ENCODE data around the gene LDLRAD1. TPM values are rescaled to one million over a fixed set of nuclear protein-coding genes. Genes with fewer than 3 reads are reported as not detected.

The LDLRAD1 gene
- polyA plus RNA-seq, 1 donor from 2014 or later = not detected

- Histone ChIP-seq H3K36me3 (ENCODE audit: insufficient read depth, low read length) (no peaks in the 10 kb centered on the region), H3K27ac (ENCODE audit: low read length) (no peak overlapping the region), H3K79me2 (replicated peaks; ENCODE audit: insufficient read depth, low read length) (no peaks in the 10 kb centered on the region), H3K9ac (ENCODE audit: low read length) (no peak overlapping the region), H3K4me3 (ENCODE audit: low read length) (no peak overlapping the region), H3K9me2 (ENCODE audit: insufficient read depth, low read length) (no peaks in the 10 kb centered on the region), H3F3A (ENCODE audit: insufficient read depth, low read length, poor library complexity, severe bottlenecking) (no peaks in the 10 kb centered on the region), H3K9me3 (ENCODE audit: low read length) (no peaks in the 10 kb centered on the region), H2AFZ (ENCODE audit: low read depth, low read length) (no peak overlapping the region), H3K27me3 (ENCODE audit: insufficient read depth, low read depth, low read length) (no peaks in the 10 kb centered on the region), H3K4me2 (ENCODE audit: low read length) (no peak overlapping the region), H4K20me1 (ENCODE audit: insufficient read depth) (no peaks in the 10 kb centered on the region)
- TF ChIP-seq SMC3 (conservative IDR thresholded peaks at IDR 0.05; ENCODE audit: poor library complexity) = no peak
- TF ChIP-seq EP300 (conservative IDR thresholded peaks at IDR 0.05; ENCODE audit: poor library complexity, severe bottlenecking) = no peak
- TF ChIP-seq RAD21 (conservative IDR thresholded peaks at IDR 0.05) = no peak
- TF ChIP-seq POLR2AphosphoS5 (IDR thresholded peaks at IDR 0.05) = no peak
- TF ChIP-seq EZH2 (IDR thresholded peaks at IDR 0.05; ENCODE audit: borderline replicate concordance, insufficient read depth, low read length, poor library complexity, severe bottlenecking) = no peak
- TF ChIP-seq, protein P1, sequence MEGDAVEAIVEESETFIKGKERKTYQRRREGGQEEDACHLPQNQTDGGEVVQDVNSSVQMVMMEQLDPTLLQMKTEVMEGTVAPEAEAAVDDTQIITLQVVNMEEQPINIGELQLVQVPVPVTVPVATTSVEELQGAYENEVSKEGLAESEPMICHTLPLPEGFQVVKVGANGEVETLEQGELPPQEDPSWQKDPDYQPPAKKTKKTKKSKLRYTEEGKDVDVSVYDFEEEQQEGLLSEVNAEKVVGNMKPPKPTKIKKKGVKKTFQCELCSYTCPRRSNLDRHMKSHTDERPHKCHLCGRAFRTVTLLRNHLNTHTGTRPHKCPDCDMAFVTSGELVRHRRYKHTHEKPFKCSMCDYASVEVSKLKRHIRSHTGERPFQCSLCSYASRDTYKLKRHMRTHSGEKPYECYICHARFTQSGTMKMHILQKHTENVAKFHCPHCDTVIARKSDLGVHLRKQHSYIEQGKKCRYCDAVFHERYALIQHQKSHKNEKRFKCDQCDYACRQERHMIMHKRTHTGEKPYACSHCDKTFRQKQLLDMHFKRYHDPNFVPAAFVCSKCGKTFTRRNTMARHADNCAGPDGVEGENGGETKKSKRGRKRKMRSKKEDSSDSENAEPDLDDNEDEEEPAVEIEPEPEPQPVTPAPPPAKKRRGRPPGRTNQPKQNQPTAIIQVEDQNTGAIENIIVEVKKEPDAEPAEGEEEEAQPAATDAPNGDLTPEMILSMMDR (IDR thresholded peaks at IDR 0.05; ENCODE audit: poor library complexity, severe bottlenecking) = no peak
- TF ChIP-seq REST (IDR thresholded peaks at IDR 0.05; ENCODE audit: borderline replicate concordance) = no peak
- no peak for TF ChIP-seq MXI1 (conservative IDR thresholded peaks at IDR 0.05; ENCODE audit: poor library complexity, severe bottlenecking)
- TF ChIP-seq TAF1 (IDR thresholded peaks at IDR 0.05; ENCODE audit: low read depth) = no peak
Observed at GRCh38 chr1:53984726-53985125, 33.3 kb downstream of the LDLRAD1 start.

- no peak for TF ChIP-seq MXI1 (conservative IDR thresholded peaks at IDR 0.05; ENCODE audit: poor library complexity, severe bottlenecking)
- Histone ChIP-seq H3K4me3 (ENCODE audit: low read length) (peak overlapping the region; percentile 4), H3K9me2 (ENCODE audit: insufficient read depth, low read length) (no peaks in the 10 kb centered on the region), H3K27ac (ENCODE audit: low read length) (no peak overlapping the region), H3F3A (ENCODE audit: insufficient read depth, low read length, poor library complexity, severe bottlenecking) (no peaks in the 10 kb centered on the region), H3K4me2 (ENCODE audit: low read length) (no peak overlapping the region), H3K9ac (ENCODE audit: low read length) (no peak overlapping the region), H4K20me1 (ENCODE audit: insufficient read depth) (no peaks in the 10 kb centered on the region), H3K36me3 (ENCODE audit: insufficient read depth, low read length) (no peaks in the 10 kb centered on the region), H2AFZ (ENCODE audit: low read depth, low read length) (no peak overlapping the region), H3K79me2 (replicated peaks; ENCODE audit: insufficient read depth, low read length) (no peaks in the 10 kb centered on the region), H3K27me3 (ENCODE audit: insufficient read depth, low read depth, low read length) (no peaks in the 10 kb centered on the region), H3K9me3 (ENCODE audit: low read length) (no peaks in the 10 kb centered on the region)
Observed at GRCh38 chr1:53982763-53983104, 35.3 kb downstream of the LDLRAD1 start.

Data from neural cell (in vitro differentiated cells).